GM23248 (cell line): ENCODE data around the gene GABBR2. TPM values are rescaled to one million over a fixed set of nuclear protein-coding genes. Genes with fewer than 3 reads are reported as not detected.

Source experiments
- DNase-seq: peaks from one replicate; pipeline ENCODE4 v3.0.0-alpha.2; 2015
- H2AFZ ChIP-seq: fragments of 200-600 bp; sonication (generic); 2 replicates; pipeline ENCODE4 v1.6.1; 2016; ENCODE audit warnings: antibody characterized with exemption
- H3F3A ChIP-seq: fragments of 200-600 bp; sonication (generic); 2 replicates; pipeline ENCODE4 v1.6.1; 2016; ENCODE audit warnings: mild to moderate bottlenecking, antibody characterized with exemption, mixed run types; ENCODE audit not compliant: insufficient read depth
- H3K27ac ChIP-seq: fragments of 200-600 bp; sonication (generic); 2 replicates; pipeline ENCODE4 v1.5.1; 2016; ENCODE audit warnings: mild to moderate bottlenecking
- H3K27me3 ChIP-seq: fragments of 200-600 bp; sonication (generic); replicated peaks from 2 replicates; pipeline ENCODE4 v1.6.1; 2016; ENCODE audit warnings: mild to moderate bottlenecking; ENCODE audit not compliant: insufficient read depth
- H3K36me3 ChIP-seq: fragments of 200-600 bp; sonication (generic); 2 replicates; pipeline ENCODE4 v1.6.1; 2016; ENCODE audit warnings: low read depth, mild to moderate bottlenecking
- H3K4me1 ChIP-seq: fragments of 200-600 bp; sonication (generic); 2 replicates; pipeline ENCODE4 v1.6.1; 2016; ENCODE audit warnings: mild to moderate bottlenecking; ENCODE audit not compliant: insufficient read depth
- H3K4me2 ChIP-seq: fragments of 200-600 bp; sonication (generic); one replicate; pipeline ENCODE4 v1.6.1; 2016; ENCODE audit warnings: mild to moderate bottlenecking; ENCODE audit not compliant: unreplicated experiment
- H3K4me3 ChIP-seq: fragments of 200-600 bp; sonication (generic); 2 replicates; pipeline ENCODE4 v1.5.1; 2016; ENCODE audit warnings: mild to moderate bottlenecking
- H3K79me2 ChIP-seq: fragments of 200-600 bp; sonication (generic); 2 replicates; pipeline ENCODE4 v1.6.1; 2016; ENCODE audit warnings: mild to moderate bottlenecking; ENCODE audit not compliant: insufficient read depth
- H3K9ac ChIP-seq: fragments of 200-600 bp; sonication (generic); 2 replicates; pipeline ENCODE4 v1.6.1; 2016; ENCODE audit warnings: mild to moderate bottlenecking
- H3K9me2 ChIP-seq: fragments of 200-600 bp; sonication (generic); 2 replicates; pipeline ENCODE4 v1.6.1; 2016; ENCODE audit warnings: mixed run types, mild to moderate bottlenecking, moderate library complexity; ENCODE audit not compliant: insufficient read depth
- H3K9me3 ChIP-seq: fragments of 200-600 bp; sonication (generic); one replicate; pipeline ENCODE4 v1.6.1; 2017; ENCODE audit warnings: low read depth
- H4K20me1 ChIP-seq: fragments of 200-600 bp; sonication (generic); 2 replicates; pipeline ENCODE4 v1.6.0; 2016; ENCODE audit not compliant: insufficient read depth
- EZH2 ChIP-seq: fragments of 200-600 bp; sonication (generic); IDR thresholded peaks from 2 replicates; pipeline ENCODE4 v1.6.1; 2018; ENCODE audit warnings: antibody characterized with exemption, mild to moderate bottlenecking; ENCODE audit not compliant: insufficient read depth, poor library complexity, severe bottlenecking
- EZH2phosphoT487 ChIP-seq: fragments of 200-600 bp; sonication (generic); IDR thresholded peaks from 2 replicates; pipeline ENCODE4 v1.6.1; 2018; ENCODE audit warnings: antibody characterized with exemption, moderate library complexity, mild to moderate bottlenecking, low read depth; ENCODE audit not compliant: insufficient read depth
- WGBS, 2 experiments: methylation state at CpG; one replicate each; pipeline ENCODE4 v1.1.6; 2015 to 2017; ENCODE audit warnings: low lambda C conversion rate in 2 of 2, low coverage in 1 of 2; ENCODE audit errors: missing lambda C conversion rate in 2 of 2; 5-methylcytosine and 5-hydroxymethylcytosine counted together
- in situ Hi-C: fragments of 300-500 bp; cut with MboI; formaldehyde crosslinking; loops from 2 replicates; pipeline ENCODE4 v1.15.0; 2020
- polyA plus RNA-seq: library from polyadenylated mRNA; unstranded; fragments of >200 nt; fragmentation: Nextera tagmentation; extraction: Ambion mirVana; gene quantifications from 2 replicates; pipeline ENCODE4 v1.2.1, GENCODE V29; 2016
- total RNA-seq: library from RNA; depleted of rRNA; stranded (reverse); fragments of >200 nt; shearing (Covaris generic); gene quantifications from 2 replicates; pipeline ENCODE4 v1.2.3, GENCODE V29; 2014

Gene GABBR2
- total and polyA plus RNA-seq, 2 experiments from 2014 or later: 7.5 to 13.4 TPM

GRCh38 chr9:98627296-98627695, 81.4 kb downstream of the GABBR2 start:
- H3K36me3 ChIP-seq: no peaks in the 10 kb centered on the region

GRCh38 chr9:98625728-98626127, 83.0 kb downstream of the GABBR2 start:
- no peaks in the 10 kb centered on the region for H3K27me3 ChIP-seq
- DNase-seq: no peak
- no peak overlapping the region for H3K4me2 ChIP-seq
- no peak overlapping the region for H2AFZ ChIP-seq
- peaks cover 18% of the 10 kb centered on the region for H3K4me1 ChIP-seq
- no peaks in the 10 kb centered on the region for H4K20me1 ChIP-seq
- no peak overlapping the region for H3K9ac ChIP-seq
- 0 out of 2 replicates have a peak, but pooled peaks cover 20% of the 10 kb centered on the region for H3K79me2 ChIP-seq
- TF ChIP-seq EZH2phosphoT487 (no peak), EZH2 (no peak)
- in situ Hi-C loops: no loop called here
- no peak overlapping the region for H3K27ac ChIP-seq
- WGBS, 2 experiments: 59 to 68% methylated on average over 5 of the region's 5 CpGs
- peaks cover 5% of the 10 kb centered on the region; the same call in 1 of the 2 replicates for H3F3A ChIP-seq
- no peak overlapping the region for H3K4me3 ChIP-seq
- no peaks in the 10 kb centered on the region for H3K9me2 ChIP-seq
- H3K9me3 ChIP-seq: no peaks in the 10 kb centered on the region
- H3K36me3 ChIP-seq: no peaks in the 10 kb centered on the region

More at GRCh38 chr9:98627296-98627695, 81.4 kb downstream of the GABBR2 start:
- Histone ChIP-seq H3K9ac (no peak overlapping the region), H3K27ac (peak overlapping the region; percentile 38), H3K79me2 (0 out of 2 replicates have a peak, but pooled peaks cover 13% of the 10 kb centered on the region), H3F3A (peaks cover 13% of the 10 kb centered on the region; the same call in 1 of the 2 replicates), H3K27me3 (no peaks in the 10 kb centered on the region), H3K4me2 (peak overlapping the region; percentile 39), H4K20me1 (no peaks in the 10 kb centered on the region), H2AFZ (peak overlapping the region; percentile 54; the same call in 1 of the 2 replicates), H3K4me3 (no peak overlapping the region), H3K9me2 (no peaks in the 10 kb centered on the region), H3K9me3 (no peaks in the 10 kb centered on the region), H3K4me1 (peaks cover 18% of the 10 kb centered on the region)
- in situ Hi-C loops: no loop called here
- TF ChIP-seq EZH2: no peak
- TF ChIP-seq EZH2phosphoT487: no peak
- 49 to 52% methylated on average over 7 of the region's 7 CpGs for WGBS, 2 experiments
- peak; percentile 80 for DNase-seq

- 66 to 72% methylated on average over 3 of the region's 3 CpGs for WGBS, 2 experiments
These were observed 88.9 kb downstream of the GABBR2 start for GRCh38 chr9:98619788-98620187.

GRCh38 chr9:98615633-98616032, 93.1 kb downstream of the GABBR2 start:
- H3K27me3 ChIP-seq: no peaks in the 10 kb centered on the region
- H3K36me3 ChIP-seq: no peaks in the 10 kb centered on the region
- no peaks in the 10 kb centered on the region for H4K20me1 ChIP-seq
- TF ChIP-seq EZH2 (no peak), EZH2phosphoT487 (no peak)
- no peak overlapping the region for H3K9ac ChIP-seq
- peaks cover 5% of the 10 kb centered on the region for H3K4me1 ChIP-seq
- in situ Hi-C loops: no loop called here
- no peak overlapping the region for H3K4me3 ChIP-seq
- H3K9me2 ChIP-seq: no peaks in the 10 kb centered on the region
- H3K9me3 ChIP-seq: no peaks in the 10 kb centered on the region
- 22 to 45% methylated on average over 2 of the region's 2 CpGs for WGBS, 2 experiments
- H3K27ac ChIP-seq: no peak overlapping the region
- no peak overlapping the region for H3K4me2 ChIP-seq
- H3K79me2 ChIP-seq: no peaks in the 10 kb centered on the region
- H2AFZ ChIP-seq: no peak overlapping the region
- H3F3A ChIP-seq: no peaks in the 10 kb centered on the region
- no peak for DNase-seq

More at GRCh38 chr9:98619788-98620187, 88.9 kb downstream of the GABBR2 start:
- Histone ChIP-seq H3K4me2 (no peak overlapping the region), H3K27me3 (no peaks in the 10 kb centered on the region), H3K4me3 (no peak overlapping the region), H3K9me2 (no peaks in the 10 kb centered on the region), H3K9me3 (no peaks in the 10 kb centered on the region), H3K79me2 (0 out of 2 replicates have a peak, but pooled peaks cover 7% of the 10 kb centered on the region), H3K27ac (no peak overlapping the region), H3K36me3 (no peaks in the 10 kb centered on the region), H3K9ac (no peak overlapping the region), H4K20me1 (no peaks in the 10 kb centered on the region), H3K4me1 (peaks cover 5% of the 10 kb centered on the region), H2AFZ (no peak overlapping the region), H3F3A (no peaks in the 10 kb centered on the region)
- TF ChIP-seq EZH2 (no peak), EZH2phosphoT487 (no peak)
- in situ Hi-C loops: no loop called here
- DNase-seq: no peak
